Esophagus muscularis mucosa (tissue), 4 donors: ENCODE data around the gene SAMD1. TPM values are rescaled to one million over a fixed set of nuclear protein-coding genes. Genes with fewer than 3 reads are reported as not detected.
"Not testable (repeated sequence)": the region's sequence is repeated elsewhere in the genome, so short reads cannot be mapped to it uniquely, and the experiment has no call there.

Source experiments
- DNase-seq: peaks from one replicate; pipeline ENCODE4 v3.0.0-alpha.2; 2017; ENCODE audit errors: extremely low spot score
- H3K27ac ChIP-seq, 4 donors: fragments of 200-600 bp; sonication (generic); replicated peaks in 1 of 4; 1 replicate in 3 of 4; 2 replicates in 1 of 4; pipeline ENCODE4 v1.5.1; 2016 to 2019; ENCODE audit warnings: mild to moderate bottlenecking in 1 of 4
- H3K27me3 ChIP-seq, 4 donors: fragments of 200-600 bp; sonication (generic); one replicate each; pipeline versions ENCODE4 v1.5.1 to v1.6.0; 2016 to 2019
- H3K36me3 ChIP-seq, 4 donors: fragments of 200-600 bp; sonication (generic); one replicate each; pipeline ENCODE4 v1.5.1; 2016 to 2019
- H3K4me1 ChIP-seq, 4 donors: fragments of 200-600 bp; sonication (generic); one replicate each; pipeline ENCODE4 v1.5.1; 2016 to 2019
- H3K4me3 ChIP-seq, 4 donors: fragments of 200-600 bp; sonication (generic); 1 replicate in 2 of 4; 2 replicates in 2 of 4; pipeline ENCODE4 v1.5.1; 2016 to 2019; ENCODE audit warnings: mild to moderate bottlenecking in 4 of 4, moderate library complexity in 1 of 4
- H3K9me3 ChIP-seq, 4 donors: fragments of 200-600 bp; sonication (generic); 1 replicate in 3 of 4; 2 replicates in 1 of 4; pipeline ENCODE4 v1.5.1; 2016 to 2019
- CTCF ChIP-seq, 3 experiments: fragments of 200-600 bp in 2 of 3; fragments of 450-650 bp in 1 of 3; sonication (generic) in 2 of 3; IDR thresholded peaks; one replicate each; pipeline ENCODE4 v1.5.1; 2017 to 2019; ENCODE audit warnings: antibody characterized with exemption in 3 of 3, mild to moderate bottlenecking in 2 of 3, moderate library complexity in 1 of 3
- EP300 ChIP-seq: sonication (generic); formaldehyde crosslinking; IDR thresholded peaks from one replicate; pipeline ENCODE4 v1.6.1; 2017; ENCODE audit warnings: antibody characterized with exemption
- POLR2A ChIP-seq: fragments of 450-650 bp; IDR thresholded peaks from one replicate; pipeline ENCODE4 v1.6.1; 2017; ENCODE audit warnings: antibody characterized with exemption, moderate library complexity, mild to moderate bottlenecking, low read depth
- POLR2AphosphoS5 ChIP-seq, 2 donors: sonication (generic); formaldehyde crosslinking; IDR thresholded peaks; one replicate each; pipeline ENCODE4 v1.6.1; 2017; ENCODE audit warnings: antibody characterized with exemption in 2 of 2
- WGBS: methylation state at CpG from one replicate; pipeline ENCODE4 v1.1.5; 2018; 5-methylcytosine and 5-hydroxymethylcytosine counted together
- intact Hi-C: fragments of 100-400 bp; cut with DNase I; formaldehyde crosslinking; loops from one replicate; pipeline ENCODE4 v1.15.1; 2023
- total RNA-seq, 4 donors: library from RNA; depleted of rRNA; stranded (reverse); fragments of >200 nt; gene quantifications; one replicate each; pipeline versions ENCODE4 v1.1.0 to v1.2.1, GENCODE V29; 2016

SAMD1 gene
- total RNA-seq, 4 donors from 2014 or later: 24.1 to 75.6 (median 48.8) TPM

- TF ChIP-seq EP300: no peak
- no peak for TF ChIP-seq POLR2A
- no peak for TF ChIP-seq POLR2AphosphoS5 (IDR thresholded peaks at IDR 0.05)
- TF ChIP-seq CTCF (IDR thresholded peaks at IDR 0.05): no peak
- H3K4me1 ChIP-seq: no peaks in the 10 kb centered on the region
- no peaks in the 10 kb centered on the region for H3K27me3 ChIP-seq
- intact Hi-C loops: no loop called here
- no peak overlapping the region for H3K4me3 ChIP-seq
- no peak overlapping the region for H3K27ac ChIP-seq
- peaks cover 0 to 9% (median 4%) of the 10 kb centered on the region in 4 donors for H3K9me3 ChIP-seq
- H3K36me3 ChIP-seq: peaks cover 0 to 24% (median 0%) of the 10 kb centered on the region in 4 donors
- no peak for DNase-seq
- 98% methylated on average over 2 of the region's 4 CpGs for WGBS
Measured at GRCh38 chr19:14050512-14050911, 40.0 kb downstream of the SAMD1 start.

- peak; percentile 50 to 80 (median 50) for TF ChIP-seq CTCF (IDR thresholded peaks at IDR 0.05)
- TF ChIP-seq POLR2A: no peak
- no peaks in the 10 kb centered on the region for H3K4me1 ChIP-seq
- no peak overlapping the region for H3K4me3 ChIP-seq
- H3K9me3 ChIP-seq: peaks cover 0 to 8% (median 4%) of the 10 kb centered on the region in 4 donors
- WGBS: 85% methylated on average over 8 of the region's 8 CpGs
- H3K27me3 ChIP-seq: no peaks in the 10 kb centered on the region
- peak; percentile 89 for DNase-seq
- H3K36me3 ChIP-seq: peaks cover 0 to 24% (median 0%) of the 10 kb centered on the region in 4 donors
- intact Hi-C loops: no loop called here
- no peak overlapping the region for H3K27ac ChIP-seq
Measured at GRCh38 chr19:14048443-14049153, 42.0 kb downstream of the SAMD1 start.

- H3K36me3 ChIP-seq: peaks cover 0 to 24% (median 0%) of the 10 kb centered on the region in 4 donors
- H3K4me3 ChIP-seq, DNase-seq, intact Hi-C loops, H3K9me3 ChIP-seq, H3K27ac ChIP-seq, H3K4me1 ChIP-seq, H3K27me3 ChIP-seq: not testable (repeated sequence)
- WGBS: 97% methylated on average over 10 of the region's 10 CpGs
Measured at GRCh38 chr19:14047866-14048265, 42.7 kb downstream of the SAMD1 start.

- H3K27me3 ChIP-seq, H3K9me3 ChIP-seq, H3K4me3 ChIP-seq, intact Hi-C loops, H3K4me1 ChIP-seq, H3K36me3 ChIP-seq: not testable (repeated sequence)
- peak; percentile 90 for DNase-seq
- TF ChIP-seq CTCF (IDR thresholded peaks at IDR 0.05): peak; percentile 31 to 55 (median 41)
- 71% methylated on average over 18 of the region's 19 CpGs for WGBS
- H3K27ac ChIP-seq: peak overlapping the region in 1 of 4 donors; percentile 23
Measured at GRCh38 chr19:14042659-14043608, 47.6 kb downstream of the SAMD1 start.

GRCh38 chr19:14039181-14039580 is 51.4 kb downstream of the SAMD1 start:
- 81% methylated on average over 6 of the region's 7 CpGs for WGBS
- H3K9me3 ChIP-seq: no peaks in the 10 kb centered on the region
- H3K4me3 ChIP-seq: no peak overlapping the region
- TF ChIP-seq POLR2AphosphoS5 (IDR thresholded peaks at IDR 0.05) (no peak), CTCF (IDR thresholded peaks at IDR 0.05) (no peak), EP300 (no peak), POLR2A (no peak)
- intact Hi-C loops: no loop called here
- H3K4me1 ChIP-seq: peaks cover 0 to 10% (median 8%) of the 10 kb centered on the region in 4 donors
- peaks cover 0 to 2% (median 0%) of the 10 kb centered on the region in 4 donors for H3K27me3 ChIP-seq
- H3K36me3 ChIP-seq: no peaks in the 10 kb centered on the region
- no peak for DNase-seq
- no peak overlapping the region for H3K27ac ChIP-seq
